HK-2 (cell line): ENCODE results near the gene GYPE.
"Not testable (repeated sequence)": the region's sequence is repeated elsewhere in the genome, so short reads cannot be mapped to it uniquely, and the experiment has no call there.

Source experiments
- DNase-seq: peaks from one replicate; pipeline ENCODE4 v3.0.0-alpha.2; 2018; ENCODE audit not compliant: unreplicated experiment

Gene GYPE

GRCh38 chr4:143869925-143870324, 35.4 kb downstream of the GYPE start:
- not testable (repeated sequence) for DNase-seq

- not testable (repeated sequence) for DNase-seq
Measured at GRCh38 chr4:143862716-143863115, 42.6 kb downstream of the GYPE start.

GRCh38 chr4:143858456-143858855, 46.9 kb downstream of the GYPE start:
- no peak for DNase-seq

GRCh38 chr4:143857391-143858336, 47.7 kb downstream of the GYPE start:
- not testable (repeated sequence) for DNase-seq

- not testable (repeated sequence) for DNase-seq
Measured at GRCh38 chr4:143856017-143856557, 49.3 kb downstream of the GYPE start.

- DNase-seq = not testable (repeated sequence)
Measured at GRCh38 chr4:143854645-143855044, 50.7 kb downstream of the GYPE start.

GRCh38 chr4:143849296-143849695, 56.1 kb downstream of the GYPE start:
- DNase-seq = not testable (repeated sequence)

- not testable (repeated sequence) for DNase-seq
Measured at GRCh38 chr4:143843506-143843832, 61.9 kb downstream of the GYPE start.

- DNase-seq = not testable (repeated sequence)
Measured at GRCh38 chr4:143842624-143843505, 62.5 kb downstream of the GYPE start.

- not testable (repeated sequence) for DNase-seq
Measured at GRCh38 chr4:143839413-143839812, 65.9 kb downstream of the GYPE start.

- DNase-seq = not testable (repeated sequence)
Measured at GRCh38 chr4:143834196-143834595, 71.2 kb downstream of the GYPE start.

- DNase-seq = not testable (repeated sequence)
Measured at GRCh38 chr4:143833676-143834075, 71.7 kb downstream of the GYPE start.

GRCh38 chr4:143830576-143830975, 74.8 kb downstream of the GYPE start:
- DNase-seq = not testable (repeated sequence)

GRCh38 chr4:143829239-143829620, 76.1 kb downstream of the GYPE start:
- DNase-seq = not testable (repeated sequence)
